HepG2 (cell line): ENCODE results near the gene MVP. TPM values are rescaled to one million over a fixed set of nuclear protein-coding genes. Genes with fewer than 3 reads are reported as not detected.
A peak's percentile ranks its signal among the peaks of the same experiment; 100 is the strongest.

Experiments used
- ARHGAP35 ChIP-seq: sonication (generic); formaldehyde crosslinking; IDR thresholded peaks from 2 replicates; pipeline ENCODE4 v1.9.0; 2022; ENCODE audit warnings: mild to moderate bottlenecking, inconsistent platforms, moderate library complexity, missing genetic modification reagents, borderline replicate concordance
- CENPT ChIP-seq: sonication (generic); formaldehyde crosslinking; IDR thresholded peaks from 2 replicates; pipeline ENCODE4 v1.8.0; 2022; ENCODE audit warnings: low read depth, mild to moderate bottlenecking, moderate library complexity, missing genetic modification reagents
- FOSL2 ChIP-seq: sonication (generic); formaldehyde crosslinking; IDR thresholded peaks from 2 replicates; pipeline ENCODE4 v1.4.0; 2020; ENCODE audit warnings: missing genetic modification reagents
- IRF2 ChIP-seq: IDR thresholded peaks from 2 replicates; pipeline ENCODE4 v1.6.1; 2018; ENCODE audit warnings: missing genetic modification reagents, missing compliant biosample characterization
- JARID2 ChIP-seq: sonication (generic); formaldehyde crosslinking; IDR thresholded peaks from 2 replicates; pipeline ENCODE4 v1.8.1; 2023; ENCODE audit warnings: missing genetic modification reagents, inconsistent platforms; ENCODE audit not compliant: insufficient replicate concordance
- KDM5A ChIP-seq: fragments of 200-600 bp; sonication (generic); IDR thresholded peaks from 2 replicates; pipeline ENCODE4 v1.7.0; 2018; ENCODE audit warnings: antibody characterized with exemption, mild to moderate bottlenecking, low read length, borderline replicate concordance
- KLF15 ChIP-seq: sonication (generic); formaldehyde crosslinking; IDR thresholded peaks from 2 replicates; pipeline ENCODE4 v1.8.1; 2023; ENCODE audit warnings: borderline replicate concordance, mild to moderate bottlenecking, inconsistent platforms, missing genetic modification reagents, mixed read lengths
- KLF6 ChIP-seq: IDR thresholded peaks from 2 replicates; pipeline ENCODE4 v1.8.0; 2016; ENCODE audit warnings: missing biosample characterization, missing genetic modification reagents
- MBD4 ChIP-seq: IDR thresholded peaks from 2 replicates; pipeline ENCODE4 v1.6.1; 2012; ENCODE audit warnings: low read length, inconsistent platforms, borderline replicate concordance
- MTA3 ChIP-seq: sonication (generic); formaldehyde crosslinking; IDR thresholded peaks from 2 replicates; pipeline ENCODE4 v1.4.0; 2020; ENCODE audit warnings: missing genetic modification reagents
- NFRKB ChIP-seq: fragments of 450-650 bp; IDR thresholded peaks from 2 replicates; pipeline ENCODE4 v1.6.1; 2017
- NONO ChIP-seq, 2 experiments: fragments of 450-650 bp in 1 of 2; sonication (generic) in 1 of 2; formaldehyde crosslinking in 1 of 2; IDR thresholded peaks in 1 of 2; conservative IDR thresholded peaks in 1 of 2; 2 replicates each; pipeline versions ENCODE4 v1.6.1 to v1.8.0; 2017 to 2022; ENCODE audit warnings: mild to moderate bottlenecking in 1 of 2, missing genetic modification reagents in 1 of 2, moderate library complexity in 1 of 2
- RFX1 ChIP-seq: fragments of 450-650 bp; IDR thresholded peaks from 2 replicates; pipeline ENCODE4 v1.6.1; 2017
- SNAI1 ChIP-seq: sonication (generic); formaldehyde crosslinking; IDR thresholded peaks from 2 replicates; pipeline ENCODE4 v1.5.0; 2020; ENCODE audit warnings: mild to moderate bottlenecking, missing genetic modification reagents, borderline replicate concordance
- SP140L ChIP-seq: sonication (generic); formaldehyde crosslinking; IDR thresholded peaks from 2 replicates; pipeline ENCODE4 v1.4.0; 2020; ENCODE audit warnings: missing genetic modification reagents, borderline replicate concordance
- THAP11 ChIP-seq: IDR thresholded peaks from 2 replicates; pipeline ENCODE4 v1.6.1; 2016; ENCODE audit warnings: missing biosample characterization, missing genetic modification reagents
- THYN1 ChIP-seq: sonication (generic); formaldehyde crosslinking; IDR thresholded peaks from 2 replicates; pipeline ENCODE4 v1.8.1; 2023; ENCODE audit warnings: low read depth, mild to moderate bottlenecking, moderate library complexity, missing genetic modification reagents, borderline replicate concordance
- ZKSCAN8 ChIP-seq: IDR thresholded peaks from 2 replicates; pipeline ENCODE4 v1.6.1; 2016; ENCODE audit warnings: borderline replicate concordance, missing genetic modification reagents, missing compliant biosample characterization
- ZNF234 ChIP-seq: sonication (generic); formaldehyde crosslinking; conservative IDR thresholded peaks from 2 replicates; pipeline ENCODE4 v1.5.1; 2020; ENCODE audit warnings: mild to moderate bottlenecking, missing genetic modification reagents
- ZNF558 ChIP-seq: sonication (generic); formaldehyde crosslinking; IDR thresholded peaks from 2 replicates; pipeline ENCODE4 v1.9.0; 2022; ENCODE audit warnings: mild to moderate bottlenecking, missing genetic modification reagents, borderline replicate concordance
- ZNF619 ChIP-seq: sonication (generic); formaldehyde crosslinking; IDR thresholded peaks from 2 replicates; pipeline ENCODE4 v1.4.0; 2020; ENCODE audit warnings: mild to moderate bottlenecking, missing genetic modification reagents
- ZSCAN30 ChIP-seq: sonication (generic); formaldehyde crosslinking; IDR thresholded peaks from 2 replicates; pipeline ENCODE4 v1.5.0; 2020; ENCODE audit warnings: mild to moderate bottlenecking, missing genetic modification reagents
- polyA plus RNA-seq, 8 experiments: library from polyadenylated mRNA; depleted of rRNA in 3 of 8; stranded (reverse) in 7 of 8; unstranded in 1 of 8; fragments of >200 nt; fragmentation: Illumina TruSeq in 4 of 8; extraction: Trizol in 4 of 8; gene quantifications; 2 replicates each; pipeline versions ENCODE4 v1.2.1 to v1.2.3, GENCODE V29; 2011 to 2016; ENCODE audit warnings: low read depth in 4 of 8, missing spikeins in 1 of 8, mixed read lengths in 1 of 8; ENCODE audit not compliant: insufficient read depth in 1 of 8
- total RNA-seq, 5 experiments: library from RNA; depleted of rRNA; stranded (reverse); fragments of >200 nt; fragmentation: Illumina TruSeq; extraction: Trizol; gene quantifications; 2 replicates each; pipeline ENCODE4 v1.2.3, GENCODE V29; 2016; ENCODE audit warnings: low read depth in 1 of 5
- TF ChIP-seq, protein P1 (sequence below): sonication (generic); formaldehyde crosslinking; IDR thresholded peaks from 2 replicates; pipeline ENCODE4 v1.5.0; 2020; ENCODE audit warnings: missing genetic modification reagents
- TF ChIP-seq, protein P2 (sequence below): IDR thresholded peaks from 2 replicates; pipeline ENCODE4 v1.6.1; 2016
- TF ChIP-seq, protein P3 (sequence below): sonication (generic); formaldehyde crosslinking; IDR thresholded peaks from 2 replicates; pipeline ENCODE4 v1.5.0; 2020; ENCODE audit warnings: missing genetic modification reagents, mild to moderate bottlenecking, borderline replicate concordance

MVP gene
- total and polyA plus RNA-seq, 2 of the 13 experiments (the other 11 are each of a cell fraction or from before 2014, with no cell fraction given), result 22.9 to 43.5 TPM

DNA sequence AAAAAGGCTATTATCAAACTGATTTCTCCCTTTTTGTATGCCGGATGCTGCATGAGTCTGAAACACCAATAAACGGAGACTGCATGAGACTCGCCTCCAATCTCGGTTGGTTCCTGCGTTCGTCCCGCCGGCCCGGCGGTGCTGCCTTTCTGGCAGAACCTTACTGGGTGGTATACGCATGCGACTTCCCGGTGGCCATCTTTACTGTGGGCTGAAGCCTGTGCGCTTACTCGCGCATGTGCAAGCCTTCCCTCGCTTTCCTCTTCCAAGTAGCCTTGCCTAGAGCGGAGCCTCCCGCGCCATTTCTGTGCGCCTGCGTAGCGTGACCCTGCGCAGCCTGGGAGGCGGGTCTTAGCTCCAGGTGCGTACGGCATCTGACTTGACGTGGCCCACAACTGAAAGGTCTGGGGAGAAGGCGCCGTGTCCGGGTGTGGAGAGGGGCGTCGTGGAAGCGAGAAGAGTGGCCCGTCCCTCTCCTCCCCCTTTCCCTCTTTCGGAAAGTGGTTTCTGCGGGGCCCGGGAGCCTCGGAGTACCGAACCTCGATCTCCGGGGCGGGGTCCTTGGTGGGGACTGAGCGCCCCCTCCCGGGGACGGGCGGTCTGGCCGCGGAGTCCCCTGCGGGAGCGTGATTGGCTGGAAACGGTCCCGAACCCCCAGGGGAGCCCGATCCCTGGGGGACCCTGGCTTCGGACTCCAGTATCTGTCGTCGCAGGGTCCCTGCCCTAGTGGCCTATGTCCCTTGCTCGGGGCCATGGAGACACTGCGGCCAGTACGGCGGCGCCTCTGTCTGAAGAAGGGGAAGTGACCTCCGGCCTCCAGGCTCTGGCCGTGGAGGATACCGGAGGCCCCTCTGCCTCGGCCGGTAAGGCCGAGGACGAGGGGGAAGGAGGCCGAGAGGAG is 4.2 kb upstream of the MVP start, which contains the start of gene PAGR1 (continued):
- no peak for TF ChIP-seq RFX1
- peak; percentile 69; the same call in 1 of the 2 replicates for TF ChIP-seq KDM5A
- TF ChIP-seq NONO (IDR thresholded peaks at IDR 0.05), result no peak
- peak; percentile 97 for TF ChIP-seq NONO (CRISPR knock-in tag; conservative IDR thresholded peaks at IDR 0.05)
- peak; percentile 22; the same call in 1 of the 2 replicates for TF ChIP-seq ZNF558
- TF ChIP-seq IRF2, result peak; percentile 74; the same call in 1 of the 2 replicates
- TF ChIP-seq NFRKB, result peak; percentile 90
- TF ChIP-seq MBD4, result no peak
- TF ChIP-seq ZNF234 (CRISPR knock-in tag), result no peak
- no peak for TF ChIP-seq THYN1
- TF ChIP-seq MTA3 (CRISPR knock-in tag), result no peak
- TF ChIP-seq KLF15, result peak; percentile 17; the same call in 1 of the 2 replicates
- TF ChIP-seq CENPT, result no peak
- 0 out of 2 replicates have a peak, but pooled peaks have one; percentile 67 for TF ChIP-seq ZSCAN30 (CRISPR knock-in tag)
- TF ChIP-seq FOSL2 (CRISPR knock-in tag), result peak; percentile 45
- no peak for TF ChIP-seq SP140L (CRISPR knock-in tag)
- peak; percentile 25 for TF ChIP-seq JARID2
- peak; percentile 98; the same call in 1 of the 2 replicates for TF ChIP-seq SNAI1
- TF ChIP-seq ARHGAP35, result peak; percentile 83; the same call in 1 of the 2 replicates
- TF ChIP-seq, protein P1, sequence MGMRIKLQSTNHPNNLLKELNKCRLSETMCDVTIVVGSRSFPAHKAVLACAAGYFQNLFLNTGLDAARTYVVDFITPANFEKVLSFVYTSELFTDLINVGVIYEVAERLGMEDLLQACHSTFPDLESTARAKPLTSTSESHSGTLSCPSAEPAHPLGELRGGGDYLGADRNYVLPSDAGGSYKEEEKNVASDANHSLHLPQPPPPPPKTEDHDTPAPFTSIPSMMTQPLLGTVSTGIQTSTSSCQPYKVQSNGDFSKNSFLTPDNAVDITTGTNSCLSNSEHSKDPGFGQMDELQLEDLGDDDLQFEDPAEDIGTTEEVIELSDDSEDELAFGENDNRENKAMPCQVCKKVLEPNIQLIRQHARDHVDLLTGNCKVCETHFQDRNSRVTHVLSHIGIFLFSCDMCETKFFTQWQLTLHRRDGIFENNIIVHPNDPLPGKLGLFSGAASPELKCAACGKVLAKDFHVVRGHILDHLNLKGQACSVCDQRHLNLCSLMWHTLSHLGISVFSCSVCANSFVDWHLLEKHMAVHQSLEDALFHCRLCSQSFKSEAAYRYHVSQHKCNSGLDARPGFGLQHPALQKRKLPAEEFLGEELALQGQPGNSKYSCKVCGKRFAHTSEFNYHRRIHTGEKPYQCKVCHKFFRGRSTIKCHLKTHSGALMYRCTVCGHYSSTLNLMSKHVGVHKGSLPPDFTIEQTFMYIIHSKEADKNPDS, result 0 out of 2 replicates have a peak, but pooled peaks have one; percentile 21
- TF ChIP-seq, protein P2, sequence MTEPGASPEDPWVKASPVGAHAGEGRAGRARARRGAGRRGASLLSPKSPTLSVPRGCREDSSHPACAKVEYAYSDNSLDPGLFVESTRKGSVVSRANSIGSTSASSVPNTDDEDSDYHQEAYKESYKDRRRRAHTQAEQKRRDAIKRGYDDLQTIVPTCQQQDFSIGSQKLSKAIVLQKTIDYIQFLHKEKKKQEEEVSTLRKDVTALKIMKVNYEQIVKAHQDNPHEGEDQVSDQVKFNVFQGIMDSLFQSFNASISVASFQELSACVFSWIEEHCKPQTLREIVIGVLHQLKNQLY (CRISPR knock-in tag), result no peak
- TF ChIP-seq THAP11, result peak; percentile 93
- TF ChIP-seq ZKSCAN8 (CRISPR knock-in tag), result peak; percentile 66; the same call in 1 of the 2 replicates
- TF ChIP-seq KLF6 (CRISPR knock-in tag), result peak; percentile 89
- TF ChIP-seq, protein P3, sequence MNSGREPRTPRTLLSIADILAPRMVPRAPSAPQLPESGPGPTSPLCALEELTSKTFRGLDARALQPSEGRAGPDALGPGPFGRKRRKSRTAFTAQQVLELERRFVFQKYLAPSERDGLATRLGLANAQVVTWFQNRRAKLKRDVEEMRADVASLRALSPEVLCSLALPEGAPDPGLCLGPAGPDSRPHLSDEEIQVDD (CRISPR knock-in tag), result no peak
- TF ChIP-seq ZNF619 (CRISPR knock-in tag), result peak; percentile 83
